Measurements from ENCODE around the gene EFNA1. TPM values are rescaled to one million over a fixed set of nuclear protein-coding genes. Genes with fewer than 3 reads are reported as not detected.
A peak's percentile ranks its signal among the peaks of the same experiment; 100 is the strongest.

EFNA1 gene
- polyA plus RNA-seq, 2 of the 4 experiments (the other 2 are of a cell fraction), result 25.1 to 38.9 TPM

DNA sequence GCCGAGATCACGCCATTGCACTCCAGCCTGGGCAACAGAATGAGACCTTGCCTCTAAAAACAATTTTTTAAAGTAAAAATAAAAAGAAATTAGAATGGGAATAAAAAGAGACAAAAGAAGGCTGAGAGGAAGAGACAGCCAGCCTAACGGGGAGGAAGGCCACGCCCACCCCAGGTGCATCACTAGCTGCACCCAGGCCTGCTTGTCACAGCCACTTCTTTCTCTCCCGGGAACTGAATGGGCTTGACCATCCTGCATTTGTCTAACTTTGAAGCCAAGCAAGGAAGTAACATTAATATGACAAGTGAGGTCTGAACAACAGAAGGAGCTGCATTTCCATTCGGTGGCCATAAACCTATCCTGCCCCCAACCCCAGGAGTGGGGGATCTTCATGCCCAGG lies 20.8 kb upstream of the EFNA1 start:
- TF ChIP-seq KDM1A (IDR thresholded peaks at IDR 0.05; ENCODE audit: low read depth), result no peak
- TF ChIP-seq FOXS1 (CRISPR knock-in tag; IDR thresholded peaks at IDR 0.05), result no peak
- TF ChIP-seq TP53 (CRISPR knock-in tag; IDR thresholded peaks at IDR 0.05), result no peak
- TF ChIP-seq, protein P1, sequence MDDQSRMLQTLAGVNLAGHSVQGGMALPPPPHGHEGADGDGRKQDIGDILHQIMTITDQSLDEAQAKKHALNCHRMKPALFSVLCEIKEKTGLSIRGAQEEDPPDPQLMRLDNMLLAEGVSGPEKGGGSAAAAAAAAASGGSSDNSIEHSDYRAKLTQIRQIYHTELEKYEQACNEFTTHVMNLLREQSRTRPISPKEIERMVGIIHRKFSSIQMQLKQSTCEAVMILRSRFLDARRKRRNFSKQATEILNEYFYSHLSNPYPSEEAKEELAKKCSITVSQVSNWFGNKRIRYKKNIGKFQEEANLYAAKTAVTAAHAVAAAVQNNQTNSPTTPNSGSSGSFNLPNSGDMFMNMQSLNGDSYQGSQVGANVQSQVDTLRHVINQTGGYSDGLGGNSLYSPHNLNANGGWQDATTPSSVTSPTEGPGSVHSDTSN (IDR thresholded peaks at IDR 0.05), result no peak
- no peak for TF ChIP-seq RAD21 (conservative IDR thresholded peaks at IDR 0.05 in 1 of 2, IDR thresholded peaks at IDR 0.05 in 1 of 2)
- no peak for TF ChIP-seq JUN (IDR thresholded peaks at IDR 0.05)
- no peak for TF ChIP-seq SREBF2 (IDR thresholded peaks at IDR 0.05)
- no peak for TF ChIP-seq EHF (CRISPR knock-in tag; IDR thresholded peaks at IDR 0.05)
- no peak for TF ChIP-seq EHMT2 (IDR thresholded peaks at IDR 0.05; ENCODE audit: low read depth)
- no peak for TF ChIP-seq CHD4 (IDR thresholded peaks at IDR 0.05; ENCODE audit: borderline replicate concordance)
- TF ChIP-seq KDM5A (IDR thresholded peaks at IDR 0.05), result no peak
- TF ChIP-seq HOXA7 (CRISPR knock-in tag; IDR thresholded peaks at IDR 0.05), result no peak
- H3K4me3 ChIP-seq, result no peak overlapping the region
- ATAC-seq (no peak), DNase-seq (ENCODE audit: low read depth in 1 of 2, low spot score in 1 of 2) (no peak), FAIRE-seq (no peak)
- 80% methylated on average over 6 of the region's 6 CpGs for WGBS (ENCODE audit: missing lambda C conversion rate)
- H3K4me1 ChIP-seq, result no peaks in the 10 kb centered on the region
- no peak overlapping the region for H3K27ac ChIP-seq
- POLR2A ChIA-PET, result interaction anchor here (1.6 kb wide), 1 partner anchor 29 kb away, joined by 4 read pairs; no protein-coding TSS in a partner anchor
- H3K9me3 ChIP-seq, result no peaks in the 10 kb centered on the region
- CTCF ChIA-PET, result interaction anchor here (0.6 to 9.2 kb wide), 6 partner anchors 16 to 86 kb away, joined by 3 to 67 read pairs (median 10); no protein-coding TSS in a partner anchor
- H3K4me2 ChIP-seq, result no peak overlapping the region

DNA sequence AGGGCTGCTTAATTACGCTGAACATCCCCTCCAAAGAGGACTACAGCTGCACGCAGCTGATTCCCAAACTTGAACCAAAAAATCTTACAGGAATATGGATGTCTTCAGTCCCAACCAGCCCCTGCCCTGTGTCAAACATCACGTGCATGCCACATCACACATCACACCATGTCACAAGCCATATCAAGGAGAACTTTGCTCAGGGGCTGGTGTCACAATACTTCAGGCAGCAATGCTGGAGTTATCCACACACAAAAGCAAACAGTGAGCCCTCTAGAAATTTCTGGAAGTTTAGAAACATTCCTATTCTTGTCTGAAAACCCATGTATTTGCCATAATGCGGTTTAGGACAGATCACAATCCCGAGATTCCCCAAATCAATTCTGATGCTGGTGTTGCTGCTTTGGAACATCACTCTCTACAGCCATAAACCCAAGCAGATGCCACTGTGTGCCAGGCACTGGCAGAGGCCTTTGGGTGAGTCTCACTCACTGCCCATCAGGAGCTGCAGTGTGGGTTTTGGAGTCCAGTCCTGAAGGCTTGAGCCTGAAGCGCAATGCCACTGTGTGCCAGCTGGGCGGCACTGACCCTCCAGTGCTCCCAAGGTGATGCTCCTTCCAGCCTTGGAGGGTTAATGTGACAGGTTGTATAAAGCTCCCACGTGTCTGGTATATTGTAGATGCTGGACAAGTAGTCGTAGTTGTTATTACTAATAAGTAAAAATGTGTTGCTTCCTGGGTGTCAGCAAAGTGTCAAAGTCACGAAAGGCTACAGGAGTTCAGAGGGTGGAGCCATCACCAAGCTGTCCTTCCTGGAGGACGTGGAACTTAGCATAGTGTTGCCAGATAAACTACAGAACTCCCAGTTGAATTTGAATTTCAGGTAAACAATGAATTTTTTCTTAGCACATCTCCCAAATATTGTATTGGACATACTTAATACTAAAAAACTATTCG lies 20.1 kb upstream of the EFNA1 start:
- CTCF ChIA-PET, result interaction anchor here (0.6 to 9.2 kb wide), 13 partner anchors 9 to 87 kb away, joined by 3 to 67 read pairs (median 3); partner anchors contain the start of gene EFNA1
- Histone ChIP-seq H3K4me3 (no peak overlapping the region), H3K27ac (no peak overlapping the region), H3K9me3 (no peaks in the 10 kb centered on the region), H3K4me1 (no peaks in the 10 kb centered on the region), H3K4me2 (no peak overlapping the region)
- peak; percentile 61 to 69; a peak in 4 of 6 replicates for ATAC-seq
- POLR2A ChIA-PET, result interaction anchor here (1.0 to 1.6 kb wide), 2 partner anchors 21 to 29 kb away, joined by 3 to 4 read pairs; no protein-coding TSS in a partner anchor
- no peak for DNase-seq (ENCODE audit: low read depth in 1 of 2, low spot score in 1 of 2)
- WGBS (ENCODE audit: missing lambda C conversion rate), result 66% methylated on average over 10 of the region's 12 CpGs
- TF ChIP-seq HOXB5 (CRISPR knock-in tag; IDR thresholded peaks at IDR 0.05), result no peak
- no peak for TF ChIP-seq ZFP36 (IDR thresholded peaks at IDR 0.05; ENCODE audit: borderline replicate concordance, partially characterized antibody)
- no peak for TF ChIP-seq MAFK (IDR thresholded peaks at IDR 0.05; ENCODE audit: partially characterized antibody)
- TF ChIP-seq RCOR1 (IDR thresholded peaks at IDR 0.05; ENCODE audit: low read depth, low read length), result no peak
- TF ChIP-seq, protein P2, sequence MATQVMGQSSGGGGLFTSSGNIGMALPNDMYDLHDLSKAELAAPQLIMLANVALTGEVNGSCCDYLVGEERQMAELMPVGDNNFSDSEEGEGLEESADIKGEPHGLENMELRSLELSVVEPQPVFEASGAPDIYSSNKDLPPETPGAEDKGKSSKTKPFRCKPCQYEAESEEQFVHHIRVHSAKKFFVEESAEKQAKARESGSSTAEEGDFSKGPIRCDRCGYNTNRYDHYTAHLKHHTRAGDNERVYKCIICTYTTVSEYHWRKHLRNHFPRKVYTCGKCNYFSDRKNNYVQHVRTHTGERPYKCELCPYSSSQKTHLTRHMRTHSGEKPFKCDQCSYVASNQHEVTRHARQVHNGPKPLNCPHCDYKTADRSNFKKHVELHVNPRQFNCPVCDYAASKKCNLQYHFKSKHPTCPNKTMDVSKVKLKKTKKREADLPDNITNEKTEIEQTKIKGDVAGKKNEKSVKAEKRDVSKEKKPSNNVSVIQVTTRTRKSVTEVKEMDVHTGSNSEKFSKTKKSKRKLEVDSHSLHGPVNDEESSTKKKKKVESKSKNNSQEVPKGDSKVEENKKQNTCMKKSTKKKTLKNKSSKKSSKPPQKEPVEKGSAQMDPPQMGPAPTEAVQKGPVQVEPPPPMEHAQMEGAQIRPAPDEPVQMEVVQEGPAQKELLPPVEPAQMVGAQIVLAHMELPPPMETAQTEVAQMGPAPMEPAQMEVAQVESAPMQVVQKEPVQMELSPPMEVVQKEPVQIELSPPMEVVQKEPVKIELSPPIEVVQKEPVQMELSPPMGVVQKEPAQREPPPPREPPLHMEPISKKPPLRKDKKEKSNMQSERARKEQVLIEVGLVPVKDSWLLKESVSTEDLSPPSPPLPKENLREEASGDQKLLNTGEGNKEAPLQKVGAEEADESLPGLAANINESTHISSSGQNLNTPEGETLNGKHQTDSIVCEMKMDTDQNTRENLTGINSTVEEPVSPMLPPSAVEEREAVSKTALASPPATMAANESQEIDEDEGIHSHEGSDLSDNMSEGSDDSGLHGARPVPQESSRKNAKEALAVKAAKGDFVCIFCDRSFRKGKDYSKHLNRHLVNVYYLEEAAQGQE (IDR thresholded peaks at IDR 0.05), result no peak
- TF ChIP-seq, protein P3, sequence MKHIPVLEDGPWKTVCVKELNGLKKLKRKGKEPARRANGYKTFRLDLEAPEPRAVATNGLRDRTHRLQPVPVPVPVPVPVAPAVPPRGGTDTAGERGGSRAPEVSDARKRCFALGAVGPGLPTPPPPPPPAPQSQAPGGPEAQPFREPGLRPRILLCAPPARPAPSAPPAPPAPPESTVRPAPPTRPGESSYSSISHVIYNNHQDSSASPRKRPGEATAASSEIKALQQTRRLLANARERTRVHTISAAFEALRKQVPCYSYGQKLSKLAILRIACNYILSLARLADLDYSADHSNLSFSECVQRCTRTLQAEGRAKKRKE (CRISPR knock-in tag; IDR thresholded peaks at IDR 0.05; ENCODE audit: low read depth), result no peak
- no peak for TF ChIP-seq RNF2 (IDR thresholded peaks at IDR 0.05; ENCODE audit: borderline replicate concordance, low read depth)
- no peak for TF ChIP-seq ZSCAN20 (CRISPR knock-in tag; IDR thresholded peaks at IDR 0.05)
- no peak for TF ChIP-seq GATA3 (IDR thresholded peaks at IDR 0.05; ENCODE audit: borderline replicate concordance)
- TF ChIP-seq, protein P4, sequence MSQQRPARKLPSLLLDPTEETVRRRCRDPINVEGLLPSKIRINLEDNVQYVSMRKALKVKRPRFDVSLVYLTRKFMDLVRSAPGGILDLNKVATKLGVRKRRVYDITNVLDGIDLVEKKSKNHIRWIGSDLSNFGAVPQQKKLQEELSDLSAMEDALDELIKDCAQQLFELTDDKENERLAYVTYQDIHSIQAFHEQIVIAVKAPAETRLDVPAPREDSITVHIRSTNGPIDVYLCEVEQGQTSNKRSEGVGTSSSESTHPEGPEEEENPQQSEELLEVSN (IDR thresholded peaks at IDR 0.05; ENCODE audit: borderline replicate concordance, low read depth), result no peak
- TF ChIP-seq HEYL (CRISPR knock-in tag; IDR thresholded peaks at IDR 0.05), result no peak
- TF ChIP-seq KDM1A (IDR thresholded peaks at IDR 0.05; ENCODE audit: low read depth), result no peak
- FAIRE-seq, result no peak

Data from A549 (cell line).